DOHH2 (cell line): Measurements from ENCODE around the gene CAPS.
"Not testable (repeated sequence)": the region's sequence is repeated elsewhere in the genome, so short reads cannot be mapped to it uniquely, and the experiment has no call there.

Experiments
- H3F3A ChIP-seq: fragments of 200-600 bp; sonication (generic), shearing (Covaris generic); 2 replicates; pipeline ENCODE4 v1.6.0; 2016; ENCODE audit warnings: antibody characterized with exemption, mild to moderate bottlenecking; ENCODE audit not compliant: control insufficient read depth, insufficient read depth
- H3K27ac ChIP-seq: fragments of 200-600 bp; sonication (generic); 2 replicates; pipeline ENCODE4 v1.5.1; 2014; ENCODE audit warnings: low read depth, mild to moderate bottlenecking, low read length, moderate library complexity
- H3K27me3 ChIP-seq: fragments of 200-600 bp; sonication (generic); 2 replicates; pipeline ENCODE4 v1.6.1; 2014; ENCODE audit warnings: mild to moderate bottlenecking, low read length, mixed read lengths; ENCODE audit not compliant: control insufficient read depth
- H3K36me3 ChIP-seq: fragments of 200-600 bp; sonication (generic); 2 replicates; pipeline ENCODE4 v1.6.1; 2014; ENCODE audit warnings: mild to moderate bottlenecking, low read length, moderate library complexity, mixed read lengths; ENCODE audit not compliant: control insufficient read depth
- H3K4me1 ChIP-seq: fragments of 200-600 bp; sonication (generic); 2 replicates; pipeline ENCODE4 v1.6.1; 2014; ENCODE audit warnings: mild to moderate bottlenecking, low read length, mixed read lengths; ENCODE audit not compliant: control insufficient read depth
- H3K4me2 ChIP-seq: fragments of 200-600 bp; sonication (generic); 2 replicates; pipeline ENCODE4 v1.6.0; 2014; ENCODE audit warnings: mild to moderate bottlenecking, low read length, moderate library complexity
- H3K4me3 ChIP-seq: fragments of 200-600 bp; sonication (generic); 2 replicates; pipeline ENCODE4 v1.5.1; 2014; ENCODE audit warnings: mild to moderate bottlenecking, low read length, mixed read lengths
- H3K79me2 ChIP-seq: fragments of 200-600 bp; sonication (generic); 2 replicates; pipeline ENCODE4 v1.6.1; 2014; ENCODE audit warnings: mild to moderate bottlenecking, low read length, mixed read lengths; ENCODE audit not compliant: control insufficient read depth
- H3K9me2 ChIP-seq: fragments of 200-600 bp; sonication (generic); replicated peaks from 2 replicates; pipeline ENCODE4 v1.6.1; 2014; ENCODE audit warnings: mild to moderate bottlenecking, low read length, mixed read lengths; ENCODE audit not compliant: control insufficient read depth
- H3K9me3 ChIP-seq: fragments of 200-600 bp; sonication (generic); 2 replicates; pipeline ENCODE4 v1.6.1; 2014; ENCODE audit warnings: antibody characterized with exemption, low read length, mixed read lengths; ENCODE audit not compliant: control insufficient read depth, insufficient read depth
- H4K20me1 ChIP-seq: fragments of 200-600 bp; sonication (generic); 2 replicates; pipeline ENCODE4 v1.6.0; 2014; ENCODE audit warnings: low read depth, mild to moderate bottlenecking, antibody characterized with exemption, low read length, moderate library complexity; ENCODE audit not compliant: control insufficient read depth, insufficient read depth
- CTCF ChIP-seq: fragments of 200-600 bp; sonication (generic); IDR thresholded peaks from one replicate; pipeline ENCODE4 v1.5.1; 2014; ENCODE audit warnings: antibody characterized with exemption, mild to moderate bottlenecking, low read depth, low read length; ENCODE audit not compliant: poor library complexity, severe bottlenecking
- EZH2phosphoT487 ChIP-seq: fragments of 200-600 bp; sonication (generic); IDR thresholded peaks from 2 replicates; pipeline ENCODE4 v1.6.1; 2017; ENCODE audit warnings: borderline replicate concordance, mild to moderate bottlenecking, antibody characterized with exemption, low read length, moderate library complexity, mixed read lengths

The CAPS gene

GRCh38 chr19:5961969-5962945, 48.2 kb downstream of the CAPS start:
- H4K20me1 ChIP-seq = peaks cover 53% of the 10 kb centered on the region
- H3K4me2 ChIP-seq = no peak overlapping the region

GRCh38 chr19:5963259-5963658, 49.2 kb downstream of the CAPS start:
- not testable (repeated sequence) for H3K27ac ChIP-seq, H3K4me3 ChIP-seq, H3K27me3 ChIP-seq, H3K4me2 ChIP-seq, H3K9me2 ChIP-seq, H3K9me3 ChIP-seq, H3F3A ChIP-seq
- Histone ChIP-seq H3K36me3 (peaks cover 52% of the 10 kb centered on the region), H4K20me1 (peaks cover 58% of the 10 kb centered on the region), H3K4me1 (peaks cover 17% of the 10 kb centered on the region), H3K79me2 (peaks cover 100% of the 10 kb centered on the region)

More at GRCh38 chr19:5961969-5962945, 48.2 kb downstream of the CAPS start:
- H3K27ac ChIP-seq = no peak overlapping the region
- no peak for TF ChIP-seq CTCF
- TF ChIP-seq EZH2phosphoT487 = no peak
- no peaks in the 10 kb centered on the region for H3F3A ChIP-seq
- peaks cover 100% of the 10 kb centered on the region for H3K79me2 ChIP-seq
- H3K9me3 ChIP-seq = no peaks in the 10 kb centered on the region
- no peaks in the 10 kb centered on the region for H3K9me2 ChIP-seq
- peaks cover 49% of the 10 kb centered on the region for H3K36me3 ChIP-seq
- H3K4me1 ChIP-seq = peaks cover 9% of the 10 kb centered on the region
- no peaks in the 10 kb centered on the region for H3K27me3 ChIP-seq
- no peak overlapping the region for H3K4me3 ChIP-seq

DNA sequence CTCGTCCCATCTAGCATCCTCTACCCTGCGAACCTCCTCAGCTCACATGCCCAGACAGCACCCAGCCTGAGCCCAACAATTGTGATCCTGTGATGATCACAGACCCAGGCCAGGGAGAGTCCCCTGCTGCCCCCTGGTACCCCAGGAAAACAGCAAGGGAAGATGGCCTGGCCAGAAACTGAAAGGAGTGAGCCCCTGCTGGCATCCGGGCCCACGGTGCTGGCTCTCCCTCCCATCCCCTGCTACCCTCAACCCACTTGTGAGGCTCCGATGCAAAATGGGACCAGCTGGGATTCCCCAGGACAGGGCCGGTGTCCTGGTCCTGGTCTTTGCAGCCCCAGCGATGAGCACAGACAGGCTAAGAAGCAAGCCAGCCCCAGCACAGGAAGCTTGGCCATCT, 49.8 kb downstream of the CAPS start:
- Histone ChIP-seq H3K27me3 (no peaks in the 10 kb centered on the region), H3K9me2 (no peaks in the 10 kb centered on the region), H3K9me3 (no peaks in the 10 kb centered on the region), H3K4me1 (peaks cover 23% of the 10 kb centered on the region), H3F3A (no peaks in the 10 kb centered on the region), H3K79me2 (peaks cover 100% of the 10 kb centered on the region), H3K36me3 (peaks cover 51% of the 10 kb centered on the region), H3K4me2 (no peak overlapping the region), H3K4me3 (no peak overlapping the region), H3K27ac (no peak overlapping the region), H4K20me1 (peaks cover 58% of the 10 kb centered on the region)
- TF ChIP-seq CTCF = no peak
- no peak for TF ChIP-seq EZH2phosphoT487

DNA sequence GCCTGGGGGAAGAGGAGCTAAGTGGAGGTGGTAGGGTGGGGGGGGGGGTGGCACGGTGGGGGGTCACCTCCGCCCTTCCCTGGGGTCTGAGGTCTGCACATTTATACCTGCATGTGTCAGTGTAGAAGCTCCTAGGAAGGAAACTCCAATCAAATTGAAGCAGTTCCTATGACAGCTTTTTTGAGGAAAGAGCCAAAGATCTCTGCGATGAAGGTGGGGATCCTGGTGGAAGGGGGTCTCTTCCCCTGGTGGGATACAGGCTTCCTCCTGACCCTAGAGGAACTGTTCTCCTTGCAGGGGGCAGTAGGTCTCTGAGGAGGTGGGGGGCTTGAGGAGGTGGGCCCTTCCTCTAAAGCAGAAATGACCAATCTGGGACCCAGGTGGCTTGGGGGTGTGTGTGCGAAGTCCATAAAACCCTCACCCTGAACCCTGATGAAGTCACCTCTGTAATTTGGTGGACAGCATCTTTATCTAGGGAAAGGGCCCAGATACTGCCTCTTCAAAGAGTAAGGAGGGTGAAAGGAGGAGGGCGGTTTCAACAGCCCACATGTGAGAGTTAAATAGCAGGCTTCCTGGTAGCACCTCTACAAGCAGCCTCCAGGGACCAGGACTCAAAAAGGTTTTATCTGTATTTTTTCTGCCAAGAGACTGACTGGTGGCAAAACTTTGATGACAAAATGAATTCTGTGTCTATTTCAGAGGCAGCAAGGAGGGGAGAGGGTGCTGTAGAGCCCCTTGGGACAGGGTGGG, 50.9 kb downstream of the CAPS start:
- H3K4me3 ChIP-seq = no peak overlapping the region
- H3K27ac ChIP-seq = no peak overlapping the region
- no peaks in the 10 kb centered on the region for H3F3A ChIP-seq
- peaks cover 48% of the 10 kb centered on the region for H3K36me3 ChIP-seq
- peaks cover 100% of the 10 kb centered on the region for H3K79me2 ChIP-seq
- peaks cover 32% of the 10 kb centered on the region for H3K4me1 ChIP-seq
- TF ChIP-seq EZH2phosphoT487 (no peak), CTCF (no peak)
- H3K4me2 ChIP-seq = no peak overlapping the region
- H3K9me2 ChIP-seq = no peaks in the 10 kb centered on the region
- H4K20me1 ChIP-seq = peaks cover 56% of the 10 kb centered on the region
- no peaks in the 10 kb centered on the region for H3K9me3 ChIP-seq
- no peaks in the 10 kb centered on the region for H3K27me3 ChIP-seq
